ENCODE results near the gene CPSF7.
"Not testable (repeated sequence)": the region's sequence is repeated elsewhere in the genome, so short reads cannot be mapped to it uniquely, and the experiment has no call there.

The CPSF7 gene

GRCh38 chr11:61437496-61437895 is 7.7 kb upstream of the CPSF7 start:
- no peak for DNase-seq

- DNase-seq = not testable (repeated sequence)
Observed at GRCh38 chr11:61430839-61431238, 1.1 kb upstream of the CPSF7 start.

GRCh38 chr11:61429346-61429690 is 457 bp downstream of the CPSF7 start:
- peak; percentile 62 for DNase-seq

GRCh38 chr11:61425367-61426131 is 4.2 kb downstream of the CPSF7 start:
- DNase-seq = no peak

GRCh38 chr11:61422226-61422625 is 7.5 kb downstream of the CPSF7 start:
- DNase-seq = no peak

GRCh38 chr11:61418136-61418535 is 11.6 kb downstream of the CPSF7 start:
- no peak for DNase-seq

GRCh38 chr11:61417670-61418069 is 12.1 kb downstream of the CPSF7 start:
- no peak for DNase-seq

GRCh38 chr11:61416941-61417340 is 12.8 kb downstream of the CPSF7 start:
- no peak for DNase-seq

- DNase-seq = no peak
Observed at GRCh38 chr11:61415381-61415780, 14.4 kb downstream of the CPSF7 start.

- DNase-seq = no peak
Observed at GRCh38 chr11:61414547-61414946, 15.2 kb downstream of the CPSF7 start.

GRCh38 chr11:61413496-61413895 is 16.3 kb downstream of the CPSF7 start:
- no peak for DNase-seq

- no peak for DNase-seq
Observed at GRCh38 chr11:61411589-61411988, 18.2 kb downstream of the CPSF7 start.

- DNase-seq = no peak
Observed at GRCh38 chr11:61406991-61407728, 22.6 kb downstream of the CPSF7 start.

GRCh38 chr11:61406067-61406466 is 23.7 kb downstream of the CPSF7 start:
- no peak for DNase-seq

- no peak for DNase-seq
Observed at GRCh38 chr11:61404641-61405040, 25.1 kb downstream of the CPSF7 start.

- no peak for DNase-seq
Observed at GRCh38 chr11:61404103-61404502, 25.7 kb downstream of the CPSF7 start.

GRCh38 chr11:61403658-61404057 is 26.1 kb downstream of the CPSF7 start:
- no peak for DNase-seq

- no peak for DNase-seq
Observed at GRCh38 chr11:61401573-61401972, 28.2 kb downstream of the CPSF7 start.

GRCh38 chr11:61401173-61401572 is 28.6 kb downstream of the CPSF7 start:
- no peak for DNase-seq

- peak; percentile 12 for DNase-seq
Observed at GRCh38 chr11:61392981-61393595, 36.7 kb downstream of the CPSF7 start.

GRCh38 chr11:61390161-61390560 is 39.6 kb downstream of the CPSF7 start:
- DNase-seq = no peak

GRCh38 chr11:61384271-61385242 is 45.2 kb downstream of the CPSF7 start:
- no peak for DNase-seq

- not testable (repeated sequence) for DNase-seq
Observed at GRCh38 chr11:61383859-61384258, 45.9 kb downstream of the CPSF7 start.
